GM21367 (cell line): ENCODE measurements around the gene RORB.
"Not testable (repeated sequence)": the region's sequence is repeated elsewhere in the genome, so short reads cannot be mapped to it uniquely, and the experiment has no call there.

Source experiments
- ATAC-seq: cut with Tn5 transposase; IDR thresholded peaks from one replicate; pipeline ENCODE4 v1.9.1; 2021; ENCODE audit not compliant: unreplicated experiment

The RORB gene

DNA sequence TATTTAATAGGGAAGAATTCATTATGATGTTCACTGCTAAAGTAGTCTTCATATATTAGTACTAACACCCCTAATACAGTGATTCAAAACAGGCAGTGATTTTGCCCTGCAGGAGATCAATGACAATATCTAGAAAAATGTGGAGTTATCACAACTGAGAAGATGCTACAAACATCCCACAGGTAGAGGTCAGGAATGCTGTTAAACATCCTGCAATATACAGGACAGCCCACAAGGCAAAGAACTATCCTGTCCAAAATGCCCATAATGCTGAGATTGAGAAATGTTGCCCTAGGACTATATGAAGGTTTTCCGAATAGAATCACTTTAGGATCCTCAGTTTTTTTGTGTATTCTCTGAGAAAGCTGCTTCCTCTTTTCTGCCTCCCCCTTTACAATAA lies 15.3 kb downstream of the RORB start:
- no peak for ATAC-seq

- no peak for ATAC-seq
Measured at GRCh38 chr9:74513221-74513620, 16.1 kb downstream of the RORB start.

DNA sequence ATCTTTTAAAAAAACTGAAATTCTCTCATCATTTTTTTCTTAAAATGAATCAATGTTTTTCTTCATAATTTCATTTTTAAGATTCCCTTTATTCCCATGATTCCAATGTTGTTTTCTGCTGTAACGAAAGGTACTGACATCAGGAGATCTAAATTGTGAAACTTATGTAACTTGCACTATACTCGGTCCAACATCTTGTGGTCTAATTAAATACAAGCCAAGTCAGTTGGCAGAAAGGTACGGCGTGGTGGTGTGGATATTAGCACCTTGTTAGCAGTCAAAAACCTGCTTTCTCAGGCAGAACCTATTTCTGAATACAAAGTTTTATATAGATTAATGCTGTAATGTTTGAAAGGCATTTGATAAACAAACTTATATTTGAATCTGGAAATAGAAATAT lies 20.1 kb downstream of the RORB start:
- no peak for ATAC-seq

- ATAC-seq: no peak
Measured at GRCh38 chr9:74519419-74519818, 22.3 kb downstream of the RORB start.

DNA sequence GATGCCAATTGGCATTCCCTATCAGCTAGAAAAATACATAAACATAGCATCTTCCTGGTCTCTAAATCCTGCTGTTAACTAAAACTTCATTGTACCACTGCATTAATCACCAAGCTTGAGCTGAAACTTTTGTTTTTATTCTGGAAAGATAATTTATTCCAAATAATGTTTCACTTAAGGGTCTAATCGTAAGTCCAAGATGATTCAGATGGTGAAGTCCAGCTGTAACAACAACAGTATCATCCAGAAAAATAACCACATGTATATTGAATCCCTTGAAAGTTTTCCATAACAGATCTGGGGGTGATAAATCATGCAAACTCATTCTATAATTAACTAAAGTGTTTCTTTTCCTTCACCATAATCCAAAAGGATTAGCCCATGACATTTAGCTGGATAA lies 23.9 kb downstream of the RORB start:
- ATAC-seq: no peak

GRCh38 chr9:74524289-74524688 lies 27.2 kb downstream of the RORB start:
- ATAC-seq: no peak

- ATAC-seq: no peak
Measured at GRCh38 chr9:74526215-74526614, 29.1 kb downstream of the RORB start.

GRCh38 chr9:74527718-74528117 lies 30.6 kb downstream of the RORB start:
- no peak for ATAC-seq

GRCh38 chr9:74528207-74528606 lies 31.1 kb downstream of the RORB start:
- ATAC-seq: no peak

DNA sequence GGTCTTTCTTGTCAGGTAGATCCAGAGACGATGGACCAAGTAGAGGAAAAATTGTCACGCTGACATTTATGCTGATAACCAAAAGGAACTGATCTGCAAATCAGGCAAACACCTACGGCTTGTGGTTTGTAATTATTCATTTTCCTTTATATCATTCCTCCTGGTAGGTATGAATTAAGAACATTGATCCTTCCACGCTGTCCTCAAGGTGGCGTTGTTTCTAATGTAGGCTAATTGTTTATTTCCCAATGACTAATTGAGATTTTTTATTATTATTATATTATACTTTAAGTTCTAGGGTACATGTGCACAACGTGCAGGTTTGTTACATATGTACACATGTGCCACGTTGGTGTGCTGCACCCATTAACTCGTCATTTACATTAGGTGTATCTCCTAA lies 33.3 kb downstream of the RORB start:
- ATAC-seq: not testable (repeated sequence)

DNA sequence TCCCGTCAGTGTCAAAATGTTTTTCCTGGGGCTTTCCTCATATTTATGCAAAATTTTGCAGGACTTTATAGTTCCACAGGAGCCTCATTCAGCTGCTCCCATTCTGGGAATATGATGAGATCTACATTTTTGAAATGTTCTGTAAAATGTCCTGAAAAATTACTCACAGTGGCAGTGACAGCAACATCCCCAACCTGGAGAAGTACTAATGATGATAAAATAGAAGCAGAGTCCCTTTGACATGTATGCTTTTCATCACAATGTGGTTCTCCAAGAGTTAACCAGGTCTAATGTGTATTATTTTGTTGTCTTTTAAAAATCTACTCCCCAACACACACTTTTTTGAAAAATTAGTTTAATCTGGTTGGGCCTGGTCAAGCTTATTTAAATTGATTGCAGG lies 36.1 kb downstream of the RORB start:
- no peak for ATAC-seq

DNA sequence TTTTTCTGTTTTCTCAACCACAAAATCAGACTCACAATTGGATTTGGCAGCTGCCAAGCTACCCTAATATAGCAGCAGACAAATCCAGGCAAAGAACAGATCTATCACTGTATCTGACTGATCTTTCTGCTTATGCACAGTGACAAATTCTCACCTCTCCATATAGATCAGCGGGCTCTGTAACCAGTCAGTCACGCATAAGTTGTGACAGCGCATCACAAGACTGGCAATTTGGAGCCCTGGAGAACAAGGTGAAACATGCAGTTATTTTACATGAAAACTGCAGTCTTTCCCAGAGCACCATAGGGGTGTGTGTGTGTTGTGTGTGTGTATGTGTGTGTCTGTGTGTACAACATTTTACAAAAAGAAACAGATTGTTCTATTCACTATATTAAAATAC lies 37.7 kb downstream of the RORB start:
- no peak for ATAC-seq

DNA sequence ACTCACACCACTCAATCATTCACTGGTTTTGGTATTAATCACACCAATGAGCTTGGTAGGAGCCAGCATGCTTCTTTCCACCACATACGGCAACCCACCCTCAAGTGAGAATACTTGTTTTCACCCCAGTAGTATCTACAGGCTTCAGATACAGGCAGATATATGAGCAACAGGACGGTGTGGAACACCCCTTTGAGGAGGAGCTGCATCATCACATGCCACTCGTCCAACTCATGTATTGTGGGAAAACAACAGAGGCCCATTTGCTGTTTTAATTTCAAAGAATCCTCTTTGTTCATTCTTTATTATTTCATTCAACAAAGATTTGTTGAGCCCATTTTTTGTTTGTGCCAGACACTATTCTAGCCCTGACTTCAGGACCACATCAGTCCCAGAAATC lies 46.0 kb downstream of the RORB start:
- ATAC-seq: no peak

GRCh38 chr9:74551266-74551665 lies 54.1 kb downstream of the RORB start:
- ATAC-seq: no peak

DNA sequence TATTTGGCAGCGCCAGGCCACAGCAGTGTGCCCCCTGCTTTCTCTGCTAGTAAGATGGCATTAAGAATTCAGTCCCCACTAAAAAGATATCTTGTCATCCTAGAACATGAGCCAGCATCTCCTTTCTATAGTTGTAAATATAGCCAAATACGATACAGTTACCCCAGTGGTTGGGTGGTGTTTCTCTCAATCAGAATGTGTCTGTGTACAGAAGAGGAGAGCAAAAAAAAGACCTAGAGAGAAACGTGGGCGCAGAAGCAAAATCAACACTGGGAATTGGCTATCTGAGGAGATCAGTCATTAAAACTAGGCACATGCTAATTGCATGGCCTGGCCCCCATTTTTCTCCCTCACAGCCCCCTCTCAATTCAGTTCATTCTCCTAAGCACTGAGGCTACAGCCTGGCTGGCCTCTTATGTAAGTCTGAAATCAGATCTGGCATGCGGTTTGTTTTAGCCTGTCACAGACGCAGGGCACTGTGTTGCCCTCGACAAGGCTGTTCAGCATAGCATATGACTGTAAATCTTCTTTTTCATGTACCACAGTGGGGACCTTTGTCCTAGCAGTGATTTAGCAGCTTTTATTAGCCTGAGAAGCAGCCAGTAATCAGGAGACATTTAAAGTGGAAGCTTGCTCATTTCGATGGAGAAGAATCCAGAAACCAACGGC lies 57.8 kb downstream of the RORB start:
- ATAC-seq: no peak

DNA sequence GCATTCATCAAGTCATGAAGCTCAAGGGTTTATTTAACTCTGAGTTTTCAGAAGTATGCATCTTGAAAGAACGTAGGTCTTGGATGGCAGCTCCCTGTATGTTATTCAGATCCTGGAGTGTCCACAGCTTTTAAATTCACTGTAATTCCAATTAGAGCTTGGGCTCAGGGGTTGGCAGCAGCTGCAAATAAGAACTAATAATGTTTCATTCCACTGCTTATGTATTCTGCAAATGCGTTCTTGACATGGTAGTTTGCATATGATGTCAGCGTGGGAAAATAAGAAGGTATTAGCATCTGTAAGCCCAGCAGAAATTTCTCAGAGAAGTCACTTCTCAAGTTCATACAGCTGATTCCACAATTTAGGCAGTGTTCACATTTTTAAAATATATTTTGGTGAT lies 58.4 kb downstream of the RORB start:
- ATAC-seq: no peak

- ATAC-seq: peak; percentile 61
Measured at GRCh38 chr9:74556685-74557084, 59.5 kb downstream of the RORB start.

DNA sequence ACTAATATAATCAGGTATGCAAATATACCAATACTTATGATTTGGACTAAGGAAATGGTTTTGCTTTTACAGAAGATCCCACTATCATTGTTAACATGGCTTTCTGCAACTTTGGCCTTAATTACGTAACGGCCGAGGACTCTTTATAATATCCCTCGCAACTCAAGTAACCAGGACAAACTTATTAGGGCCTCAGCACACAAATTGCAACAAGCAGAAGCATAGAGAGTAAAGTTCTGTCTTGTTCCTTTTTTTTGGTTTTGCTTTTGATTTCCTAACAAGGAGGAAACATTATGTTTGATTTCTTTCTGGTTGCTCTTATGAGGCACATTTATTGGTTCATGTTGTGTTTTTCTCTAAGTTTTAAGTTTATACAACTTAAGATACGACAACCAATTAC lies 60.4 kb downstream of the RORB start:
- ATAC-seq: peak; percentile 30

- ATAC-seq: no peak
Measured at GRCh38 chr9:74562611-74563010, 65.5 kb downstream of the RORB start.

GRCh38 chr9:74570879-74571512 lies 73.9 kb downstream of the RORB start:
- peak; percentile 79 for ATAC-seq

DNA sequence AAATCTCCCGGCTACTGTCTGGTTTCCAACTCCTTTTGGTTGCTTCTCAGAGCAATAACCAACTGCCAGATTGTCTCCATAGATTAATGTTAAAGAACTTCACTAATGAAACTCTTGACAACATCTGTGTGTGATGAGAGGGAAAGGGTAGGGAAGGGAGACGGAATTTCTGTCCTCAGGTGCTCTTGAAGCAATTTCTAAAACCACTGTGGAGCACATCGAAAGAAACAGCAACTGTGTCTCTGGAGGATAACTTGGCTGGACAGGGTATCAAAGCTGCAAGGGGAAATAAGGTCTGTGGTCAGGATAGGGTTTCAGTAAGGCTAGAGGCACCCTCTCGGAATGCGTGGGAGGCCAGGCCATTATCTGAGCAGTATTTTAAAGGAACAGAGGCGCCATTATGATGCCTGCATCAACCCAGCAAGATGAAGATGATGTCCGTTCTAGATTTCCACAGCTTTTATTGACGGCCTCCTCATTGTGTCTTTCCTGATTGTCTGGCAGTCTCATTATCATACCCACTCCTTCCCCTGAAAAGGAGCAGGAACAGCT lies 76.6 kb downstream of the RORB start:
- ATAC-seq: no peak

- ATAC-seq: no peak
Measured at GRCh38 chr9:74576176-74576575, 79.0 kb downstream of the RORB start.

DNA sequence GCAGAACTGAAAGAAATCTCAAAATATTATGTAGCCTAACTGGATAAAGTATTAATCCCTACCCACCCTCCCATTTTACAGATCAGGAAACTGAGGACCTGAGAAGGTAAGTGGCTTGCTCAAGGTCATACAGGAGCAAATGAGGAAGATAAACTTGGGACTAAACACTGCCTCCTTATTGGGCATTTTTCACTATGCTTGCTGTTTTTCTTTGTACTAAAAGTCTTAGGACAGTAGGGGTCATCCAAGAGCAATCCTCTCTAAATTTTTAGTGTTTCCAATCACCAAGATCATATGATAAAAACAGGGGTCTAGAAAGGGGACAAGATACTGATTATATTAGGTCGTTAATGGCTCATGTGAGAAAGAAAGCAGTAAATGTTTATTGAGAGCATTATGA lies 80.8 kb downstream of the RORB start:
- ATAC-seq: no peak
